DOHH2 (cell line): ENCODE measurements around the gene HLF.

Experiments used
- EZH2phosphoT487 ChIP-seq: fragments of 200-600 bp; sonication (generic); IDR thresholded peaks from 2 replicates; pipeline ENCODE4 v1.6.1; 2017; ENCODE audit warnings: borderline replicate concordance, mild to moderate bottlenecking, antibody characterized with exemption, low read length, moderate library complexity, mixed read lengths
- TF ChIP-seq, protein P1 (sequence below): fragments of 200-600 bp; sonication (generic); IDR thresholded peaks from one replicate; pipeline ENCODE4 v1.5.1; 2014; ENCODE audit warnings: antibody characterized with exemption, mild to moderate bottlenecking, low read depth, low read length; ENCODE audit not compliant: poor library complexity, severe bottlenecking

GRCh38 chr17:55275894-55276804, 11.4 kb downstream of the HLF start:
- TF ChIP-seq, protein P1, sequence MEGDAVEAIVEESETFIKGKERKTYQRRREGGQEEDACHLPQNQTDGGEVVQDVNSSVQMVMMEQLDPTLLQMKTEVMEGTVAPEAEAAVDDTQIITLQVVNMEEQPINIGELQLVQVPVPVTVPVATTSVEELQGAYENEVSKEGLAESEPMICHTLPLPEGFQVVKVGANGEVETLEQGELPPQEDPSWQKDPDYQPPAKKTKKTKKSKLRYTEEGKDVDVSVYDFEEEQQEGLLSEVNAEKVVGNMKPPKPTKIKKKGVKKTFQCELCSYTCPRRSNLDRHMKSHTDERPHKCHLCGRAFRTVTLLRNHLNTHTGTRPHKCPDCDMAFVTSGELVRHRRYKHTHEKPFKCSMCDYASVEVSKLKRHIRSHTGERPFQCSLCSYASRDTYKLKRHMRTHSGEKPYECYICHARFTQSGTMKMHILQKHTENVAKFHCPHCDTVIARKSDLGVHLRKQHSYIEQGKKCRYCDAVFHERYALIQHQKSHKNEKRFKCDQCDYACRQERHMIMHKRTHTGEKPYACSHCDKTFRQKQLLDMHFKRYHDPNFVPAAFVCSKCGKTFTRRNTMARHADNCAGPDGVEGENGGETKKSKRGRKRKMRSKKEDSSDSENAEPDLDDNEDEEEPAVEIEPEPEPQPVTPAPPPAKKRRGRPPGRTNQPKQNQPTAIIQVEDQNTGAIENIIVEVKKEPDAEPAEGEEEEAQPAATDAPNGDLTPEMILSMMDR = no peak
- TF ChIP-seq EZH2phosphoT487 = no peak
